T-helper 1 cell treated with Interleukin-12 subunit alpha and Interleukin-12 subunit beta and Interleukin-4 antibody, amounts not matched to agents 30 ng/mL and 1 ng/mL, for 36 hours (primary cell): Measurements from ENCODE around the gene CALML4. TPM values are rescaled to one million over a fixed set of nuclear protein-coding genes. Genes with fewer than 3 reads are reported as not detected.

Source experiments
- intact Hi-C: fragments of 100-400 bp; cut with micrococcal nuclease; formaldehyde crosslinking; loops from one replicate; pipeline ENCODE4 v1.15.1; 2024
- total RNA-seq: library from RNA; stranded (reverse); gene quantifications from 2 replicates; pipeline ENCODE4 v1.2.3, GENCODE V29; 2022

CALML4 gene
- total RNA-seq, 1 donor from 2014 or later, result 15.9 TPM

- intact Hi-C loops, result no loop called here
Measured at GRCh38 chr15:68150187-68150586, 54.9 kb downstream of the CALML4 start.

GRCh38 chr15:68149059-68149458 lies 56.1 kb downstream of the CALML4 start:
- intact Hi-C loops, result no loop called here

DNA sequence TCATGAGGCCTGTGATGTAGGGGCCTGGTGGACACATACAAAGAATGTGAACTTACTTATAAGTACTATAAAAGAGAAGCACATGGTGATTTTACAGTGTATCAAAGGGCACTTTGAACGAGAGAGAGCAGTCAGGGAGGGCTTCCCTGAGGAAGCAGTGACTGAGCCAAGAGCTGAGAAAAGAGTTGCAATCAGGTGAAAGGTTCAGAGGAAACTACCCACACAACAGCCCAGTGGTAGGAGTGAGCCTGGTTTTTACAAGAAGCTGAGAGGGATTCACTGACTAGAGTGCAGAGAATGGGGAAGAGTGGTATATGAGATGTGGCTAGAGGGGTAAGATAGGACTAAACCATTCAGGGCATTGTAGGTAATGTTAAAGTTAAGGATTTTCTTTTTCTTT lies 57.1 kb downstream of the CALML4 start:
- intact Hi-C loops, result no loop called here

DNA sequence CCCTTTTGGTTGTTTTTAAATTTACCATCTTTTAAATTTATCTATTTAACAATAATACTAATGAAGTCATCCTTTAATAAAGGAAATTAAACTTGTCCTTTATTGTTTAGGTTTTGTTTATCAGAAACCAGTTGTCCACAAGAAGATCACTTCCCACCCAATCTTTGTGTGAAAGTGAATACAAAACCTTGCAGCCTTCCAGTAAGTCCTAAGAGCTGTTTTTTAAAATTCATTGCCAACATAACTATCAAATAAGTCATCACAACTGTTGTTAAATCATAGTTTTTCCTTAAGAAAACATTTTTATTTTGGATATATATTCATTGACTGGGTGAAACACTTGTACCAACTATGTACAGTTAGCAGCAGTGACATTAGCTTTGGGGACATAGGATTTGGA lies 59.4 kb downstream of the CALML4 start:
- intact Hi-C loops, result no loop called here

- intact Hi-C loops, result no loop called here
Measured at GRCh38 chr15:68143785-68144184, 61.3 kb downstream of the CALML4 start.

DNA sequence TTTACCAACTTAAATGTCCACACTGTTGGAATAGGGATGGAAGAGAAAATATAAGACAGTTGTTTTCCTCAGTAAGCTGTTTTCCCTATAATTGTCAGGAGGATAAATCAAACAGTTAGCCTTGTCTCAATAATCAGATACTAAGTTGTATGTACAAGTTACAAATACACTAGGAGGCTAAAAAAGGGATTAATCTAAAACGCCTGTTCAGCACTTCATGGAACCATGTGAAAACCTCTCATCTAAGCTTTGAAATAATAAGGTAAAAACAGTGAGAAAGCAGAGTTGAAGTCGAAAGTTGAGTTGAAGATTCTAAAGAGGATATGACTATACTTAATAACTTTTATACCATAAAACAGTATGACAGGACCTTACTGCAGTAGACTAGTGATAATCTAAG lies 62.0 kb downstream of the CALML4 start:
- intact Hi-C loops, result no loop called here

Other genes starting within 250 kb of the CALML4 start
- gene PIAS1, start 151.0 kb downstream of the CALML4 start, total RNA-seq, result 42.1 and 42.8 TPM in 2 replicates
- gene CLN6, start 24.4 kb upstream of the CALML4 start, total RNA-seq, result 66.8 and 69.1 TPM in 2 replicates
- 50.9 and 51.8 TPM in 2 replicates for gene FEM1B, start 72.4 kb upstream of the CALML4 start, total RNA-seq
- gene ITGA11, start 226.8 kb upstream of the CALML4 start, total RNA-seq, result 0.90 and 1.7 TPM in 2 replicates